CD4-positive, alpha-beta T cell treated with Interleukin-10 for 1 hour (primary cell): Measurements from ENCODE around the gene WDTC1.

Source experiments
- DNase-seq: peaks from one replicate; pipeline ENCODE4 v3.0.0-alpha.2; 2020

Gene WDTC1

GRCh38 chr1:27338751-27339150 is 104.3 kb downstream of the WDTC1 start:
- no peak for DNase-seq

- DNase-seq = no peak
Measured at GRCh38 chr1:27339213-27339612, 104.8 kb downstream of the WDTC1 start.

GRCh38 chr1:27341525-27342252 is 107.3 kb downstream of the WDTC1 start, which contains the start of gene SYTL1:
Gene SYTL1, plus strand, starts transcription at chr1:27342022. Its CDS starts 3,313 bp downstream, at chr1:27345335.
- DNase-seq = peak; percentile 68

GRCh38 chr1:27342391-27342777 is 108.0 kb downstream of the WDTC1 start:
- peak; percentile 35 for DNase-seq

- DNase-seq = peak; percentile 87
Measured at GRCh38 chr1:27342778-27343638, 108.6 kb downstream of the WDTC1 start.

- no peak for DNase-seq
Measured at GRCh38 chr1:27343639-27344025, 109.2 kb downstream of the WDTC1 start.

- no peak for DNase-seq
Measured at GRCh38 chr1:27345272-27345671, 110.8 kb downstream of the WDTC1 start.

- no peak for DNase-seq
Measured at GRCh38 chr1:27346357-27346756, 111.9 kb downstream of the WDTC1 start.

GRCh38 chr1:27346991-27347624 is 112.7 kb downstream of the WDTC1 start:
- DNase-seq = no peak

- peak; percentile 48 for DNase-seq
Measured at GRCh38 chr1:27348861-27349783, 114.7 kb downstream of the WDTC1 start.

- peak; percentile 19 for DNase-seq
Measured at GRCh38 chr1:27349784-27350662, 115.6 kb downstream of the WDTC1 start.

- DNase-seq = no peak
Measured at GRCh38 chr1:27350663-27351540, 116.5 kb downstream of the WDTC1 start.

GRCh38 chr1:27351541-27352107 is 117.2 kb downstream of the WDTC1 start:
- no peak for DNase-seq

- no peak for DNase-seq
Measured at GRCh38 chr1:27353166-27353565, 118.7 kb downstream of the WDTC1 start.

- DNase-seq = no peak
Measured at GRCh38 chr1:27353629-27354028, 119.2 kb downstream of the WDTC1 start.

- DNase-seq = no peak
Measured at GRCh38 chr1:27355683-27356082, 121.3 kb downstream of the WDTC1 start.

GRCh38 chr1:27356277-27356618 is 121.8 kb downstream of the WDTC1 start:
- no peak for DNase-seq

- peak; percentile 61 for DNase-seq
Measured at GRCh38 chr1:27356619-27357280, 122.3 kb downstream of the WDTC1 start.

GRCh38 chr1:27357281-27358037 is 123.0 kb downstream of the WDTC1 start:
- peak; percentile 86 for DNase-seq
